HepG2 (cell line): ENCODE measurements around the gene MYOF. TPM values are rescaled to one million over a fixed set of nuclear protein-coding genes. Genes with fewer than 3 reads are reported as not detected.

ENCODE experiments used
- DMAP1 ChIP-seq: IDR thresholded peaks from 2 replicates; pipeline ENCODE4 v1.6.1; 2016
- KDM5B ChIP-seq: sonication (generic); formaldehyde crosslinking; IDR thresholded peaks from 2 replicates; pipeline ENCODE4 v1.4.0; 2020; ENCODE audit warnings: missing genetic modification reagents, mild to moderate bottlenecking, borderline replicate concordance
- NFRKB ChIP-seq: fragments of 450-650 bp; IDR thresholded peaks from 2 replicates; pipeline ENCODE4 v1.6.1; 2017
- TRAFD1 ChIP-seq: sonication (generic); formaldehyde crosslinking; IDR thresholded peaks from 2 replicates; pipeline ENCODE4 v1.5.1; 2020; ENCODE audit warnings: missing genetic modification reagents, mild to moderate bottlenecking, borderline replicate concordance
- TRIM22 ChIP-seq: fragments of 450-650 bp; IDR thresholded peaks from 2 replicates; pipeline ENCODE4 v1.6.1; 2017
- ZBTB39 ChIP-seq: sonication (generic); formaldehyde crosslinking; IDR thresholded peaks from 2 replicates; pipeline ENCODE4 v1.5.0; 2020; ENCODE audit warnings: missing genetic modification reagents
- ZNF580 ChIP-seq: IDR thresholded peaks from 2 replicates; pipeline ENCODE4 v1.6.1; 2016; ENCODE audit warnings: low read depth, borderline replicate concordance
- ZNF768 ChIP-seq: sonication (generic); formaldehyde crosslinking; IDR thresholded peaks from 2 replicates; pipeline ENCODE4 v1.4.0; 2020; ENCODE audit warnings: missing genetic modification reagents
- polyA plus RNA-seq, 8 experiments: library from polyadenylated mRNA; depleted of rRNA in 3 of 8; stranded (reverse) in 7 of 8; unstranded in 1 of 8; fragments of >200 nt; fragmentation: Illumina TruSeq in 4 of 8; extraction: Trizol in 4 of 8; gene quantifications; 2 replicates each; pipeline versions ENCODE4 v1.2.1 to v1.2.3, GENCODE V29; 2011 to 2016; ENCODE audit warnings: low read depth in 4 of 8, missing spikeins in 1 of 8, mixed read lengths in 1 of 8; ENCODE audit not compliant: insufficient read depth in 1 of 8
- total RNA-seq, 5 experiments: library from RNA; depleted of rRNA; stranded (reverse); fragments of >200 nt; fragmentation: Illumina TruSeq; extraction: Trizol; gene quantifications; 2 replicates each; pipeline ENCODE4 v1.2.3, GENCODE V29; 2016; ENCODE audit warnings: low read depth in 1 of 5

The MYOF gene
- total and polyA plus RNA-seq, 2 of the 13 experiments (the other 11 are each of a cell fraction or from before 2014, with no cell fraction given), result 0.18 to 0.42 TPM

- no peak for TF ChIP-seq ZBTB39
- no peak for TF ChIP-seq ZNF768 (CRISPR knock-in tag)
- no peak for TF ChIP-seq ZNF580 (CRISPR knock-in tag)
- no peak for TF ChIP-seq TRIM22
- no peak for TF ChIP-seq KDM5B (CRISPR knock-in tag)
- TF ChIP-seq DMAP1 (CRISPR knock-in tag), result no peak
- no peak for TF ChIP-seq NFRKB
- no peak for TF ChIP-seq TRAFD1 (CRISPR knock-in tag)
- TF ChIP-seq, all 625 proteins: peak for 0
These were observed 191.3 kb downstream of the MYOF start (continued) for GRCh38 chr10:93290661-93291354.
